NB4 (cell line): ENCODE data around the gene C1QTNF1.

Experiments used
- DNase-seq: peaks from one replicate; pipeline ENCODE4 v3.0.0; 2010; ENCODE audit warnings: low read depth
- H3K4me3 ChIP-seq: one replicate; pipeline ENCODE4 v1.5.1; 2011; ENCODE audit warnings: mild to moderate bottlenecking, low read depth, low read length, moderate library complexity
- MAX ChIP-seq: IDR thresholded peaks from 2 replicates; pipeline ENCODE4 v1.6.1; 2011; ENCODE audit warnings: low read depth, low read length
- MYC ChIP-seq: IDR thresholded peaks from 2 replicates; pipeline ENCODE4 v1.6.1; 2011; ENCODE audit warnings: low read depth, low read length
- POLR2A ChIP-seq: IDR thresholded peaks from 2 replicates; pipeline ENCODE4 v1.6.1; 2011; ENCODE audit warnings: mild to moderate bottlenecking; ENCODE audit not compliant: insufficient read length; ENCODE audit errors: extremely low read depth
- TF ChIP-seq, protein P1 (sequence below): IDR thresholded peaks from one replicate; pipeline ENCODE4 v1.5.1; 2012; ENCODE audit warnings: low read depth, low read length

Gene C1QTNF1

GRCh38 chr17:79079421-79080200 is 55.6 kb downstream of the C1QTNF1 start:
- no peak for TF ChIP-seq POLR2A
- TF ChIP-seq, protein P1, sequence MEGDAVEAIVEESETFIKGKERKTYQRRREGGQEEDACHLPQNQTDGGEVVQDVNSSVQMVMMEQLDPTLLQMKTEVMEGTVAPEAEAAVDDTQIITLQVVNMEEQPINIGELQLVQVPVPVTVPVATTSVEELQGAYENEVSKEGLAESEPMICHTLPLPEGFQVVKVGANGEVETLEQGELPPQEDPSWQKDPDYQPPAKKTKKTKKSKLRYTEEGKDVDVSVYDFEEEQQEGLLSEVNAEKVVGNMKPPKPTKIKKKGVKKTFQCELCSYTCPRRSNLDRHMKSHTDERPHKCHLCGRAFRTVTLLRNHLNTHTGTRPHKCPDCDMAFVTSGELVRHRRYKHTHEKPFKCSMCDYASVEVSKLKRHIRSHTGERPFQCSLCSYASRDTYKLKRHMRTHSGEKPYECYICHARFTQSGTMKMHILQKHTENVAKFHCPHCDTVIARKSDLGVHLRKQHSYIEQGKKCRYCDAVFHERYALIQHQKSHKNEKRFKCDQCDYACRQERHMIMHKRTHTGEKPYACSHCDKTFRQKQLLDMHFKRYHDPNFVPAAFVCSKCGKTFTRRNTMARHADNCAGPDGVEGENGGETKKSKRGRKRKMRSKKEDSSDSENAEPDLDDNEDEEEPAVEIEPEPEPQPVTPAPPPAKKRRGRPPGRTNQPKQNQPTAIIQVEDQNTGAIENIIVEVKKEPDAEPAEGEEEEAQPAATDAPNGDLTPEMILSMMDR: no peak
- TF ChIP-seq MYC: no peak
- no peak for TF ChIP-seq MAX
- no peak for DNase-seq
- H3K4me3 ChIP-seq: no peak overlapping the region

DNA sequence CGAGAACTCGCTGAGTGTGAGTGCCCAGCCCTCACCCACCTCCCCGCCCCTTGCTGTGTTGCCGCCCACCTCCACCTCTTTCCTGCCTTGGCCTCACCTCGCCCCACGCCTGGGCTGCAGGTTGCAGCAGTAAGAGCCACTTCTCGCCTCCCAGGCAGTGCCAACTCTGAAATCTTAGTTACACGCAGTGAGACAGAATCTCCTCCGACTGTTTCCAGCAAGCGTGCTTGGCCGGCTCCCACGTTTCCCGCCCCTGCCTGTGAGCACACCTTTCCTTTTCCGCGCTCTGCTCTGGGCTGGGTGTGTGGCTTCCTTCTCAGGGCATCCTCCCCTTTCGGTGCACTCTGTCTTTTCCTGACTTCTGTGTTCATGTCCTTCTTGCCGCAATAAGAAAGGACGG is 56.4 kb downstream of the C1QTNF1 start:
- no peak for TF ChIP-seq POLR2A
- no peak for TF ChIP-seq MYC
- TF ChIP-seq, protein P1: no peak
- TF ChIP-seq MAX: no peak
- H3K4me3 ChIP-seq: no peak overlapping the region
- DNase-seq: no peak

- no peak for DNase-seq
These were observed 56.9 kb downstream of the C1QTNF1 start for GRCh38 chr17:79080761-79081290.

DNA sequence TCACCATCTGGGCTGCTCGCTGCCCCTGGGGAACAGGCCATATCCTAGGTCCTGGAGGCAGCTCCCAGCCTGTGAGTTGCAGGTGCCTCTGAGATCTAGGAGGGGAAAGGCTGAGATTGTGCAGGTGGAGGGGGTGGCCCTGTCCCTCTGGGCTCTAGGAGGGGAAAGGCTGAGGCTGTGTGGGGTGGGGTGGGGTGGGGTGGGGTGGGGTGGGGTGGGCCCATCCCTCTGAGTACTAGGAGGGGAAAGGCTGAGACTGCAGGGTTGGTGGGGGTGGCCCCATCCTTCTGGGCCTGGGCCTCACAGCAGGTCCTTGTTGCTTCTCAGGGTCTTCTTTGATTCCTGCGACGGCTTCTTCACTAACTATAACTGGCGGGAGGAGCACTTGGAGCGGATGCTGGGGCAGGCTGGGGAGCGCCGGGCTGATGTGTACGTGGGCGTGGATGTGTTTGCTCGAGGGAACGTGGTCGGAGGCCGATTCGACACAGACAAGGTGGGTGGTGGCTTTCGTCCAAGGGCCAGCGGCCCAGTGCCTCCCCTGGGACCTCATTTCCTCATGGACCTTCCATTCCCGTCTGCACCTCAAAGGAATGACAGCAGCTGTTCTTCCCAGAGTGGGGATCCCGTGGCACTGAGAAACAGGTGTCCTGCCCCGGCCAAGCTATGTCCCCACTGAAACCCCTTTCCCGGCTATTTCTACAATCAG is 57.8 kb downstream of the C1QTNF1 start:
- DNase-seq: no peak
- TF ChIP-seq POLR2A (no peak), MAX (no peak), MYC (no peak)
- TF ChIP-seq, protein P1: no peak
- no peak overlapping the region for H3K4me3 ChIP-seq

More at GRCh38 chr17:79080761-79081290, 56.9 kb downstream of the C1QTNF1 start:
- no peak overlapping the region for H3K4me3 ChIP-seq
- TF ChIP-seq POLR2A: no peak

GRCh38 chr17:79082311-79083190 is 58.6 kb downstream of the C1QTNF1 start:
- DNase-seq: peak; percentile 49

More at GRCh38 chr17:79082311-79083190, 58.6 kb downstream of the C1QTNF1 start:
- no peak for TF ChIP-seq MYC
- TF ChIP-seq POLR2A: no peak
- TF ChIP-seq, protein P1: peak; percentile 72
- TF ChIP-seq MAX: peak; percentile 18; the same call in 1 of the 2 replicates
- H3K4me3 ChIP-seq: no peak overlapping the region
